HEK293 (cell line): ENCODE measurements around the gene PARD3B.
A peak's percentile ranks its signal among the peaks of the same experiment; 100 is the strongest.

Experiments used
- ELK4 ChIP-seq: IDR thresholded peaks from 2 replicates; pipeline ENCODE4 v1.6.1; 2011; ENCODE audit warnings: mild to moderate bottlenecking, low read depth, low read length, borderline replicate concordance
- GFI1B ChIP-seq: fragments of 450-650 bp; formaldehyde crosslinking; IDR thresholded peaks from 2 replicates; pipeline ENCODE4 v1.5.1; 2016; ENCODE audit warnings: missing biosample characterization, missing genetic modification characterization
- HIC1 ChIP-seq: fragments of 450-650 bp; formaldehyde crosslinking; IDR thresholded peaks from 2 replicates; pipeline ENCODE4 v1.5.1; 2016; ENCODE audit warnings: missing biosample characterization, missing genetic modification characterization
- KLF7 ChIP-seq: fragments of 450-650 bp; formaldehyde crosslinking; IDR thresholded peaks from 2 replicates; pipeline ENCODE4 v1.5.1; 2016; ENCODE audit warnings: missing biosample characterization, missing genetic modification characterization, borderline replicate concordance
- OVOL3 ChIP-seq: fragments of 450-650 bp; formaldehyde crosslinking; IDR thresholded peaks from 2 replicates; pipeline ENCODE4 v1.5.1; 2016; ENCODE audit warnings: missing biosample characterization, missing genetic modification characterization
- PRDM6 ChIP-seq: fragments of 450-650 bp; formaldehyde crosslinking; IDR thresholded peaks from 2 replicates; pipeline ENCODE4 v1.5.1; 2017; ENCODE audit warnings: missing biosample characterization, missing genetic modification characterization
- ZEB2 ChIP-seq: fragments of 450-650 bp; formaldehyde crosslinking; IDR thresholded peaks from 2 replicates; pipeline ENCODE4 v1.5.1; 2016; ENCODE audit warnings: missing biosample characterization, missing genetic modification characterization
- ZFP37 ChIP-seq: fragments of 450-650 bp; formaldehyde crosslinking; IDR thresholded peaks from 2 replicates; pipeline ENCODE4 v1.5.1; 2016; ENCODE audit warnings: missing biosample characterization, missing genetic modification characterization
- ZNF114 ChIP-seq: fragments of 450-650 bp; formaldehyde crosslinking; IDR thresholded peaks from 2 replicates; pipeline ENCODE4 v1.5.0; 2017; ENCODE audit warnings: missing biosample characterization, missing genetic modification characterization
- ZNF133 ChIP-seq: fragments of 450-650 bp; formaldehyde crosslinking; IDR thresholded peaks from 2 replicates; pipeline ENCODE4 v1.5.1; 2016; ENCODE audit warnings: missing biosample characterization, missing genetic modification characterization
- ZNF174 ChIP-seq: fragments of 450-650 bp; formaldehyde crosslinking; IDR thresholded peaks from 2 replicates; pipeline ENCODE4 v1.5.0; 2017; ENCODE audit warnings: missing biosample characterization, mild to moderate bottlenecking, missing genetic modification characterization
- ZNF214 ChIP-seq: fragments of 450-650 bp; formaldehyde crosslinking; IDR thresholded peaks from 2 replicates; pipeline ENCODE4 v1.5.1; 2017; ENCODE audit warnings: missing biosample characterization, mild to moderate bottlenecking, missing genetic modification characterization, borderline replicate concordance
- ZNF311 ChIP-seq: fragments of 450-650 bp; formaldehyde crosslinking; IDR thresholded peaks from 2 replicates; pipeline ENCODE4 v1.5.1; 2017; ENCODE audit warnings: missing biosample characterization, missing genetic modification characterization, borderline replicate concordance
- ZNF391 ChIP-seq: fragments of 450-650 bp; formaldehyde crosslinking; IDR thresholded peaks from 2 replicates; pipeline ENCODE4 v1.5.1; 2016; ENCODE audit warnings: low read depth, missing biosample characterization, missing genetic modification characterization, borderline replicate concordance
- ZNF510 ChIP-seq: fragments of 450-650 bp; formaldehyde crosslinking; IDR thresholded peaks from 2 replicates; pipeline ENCODE4 v1.5.1; 2018; ENCODE audit warnings: mild to moderate bottlenecking, missing genetic modification characterization, missing biosample characterization; ENCODE audit not compliant: insufficient replicate concordance
- ZNF560 ChIP-seq: fragments of 450-650 bp; formaldehyde crosslinking; IDR thresholded peaks from 2 replicates; pipeline ENCODE4 v1.5.1; 2017; ENCODE audit warnings: missing biosample characterization, missing genetic modification characterization, borderline replicate concordance
- ZNF561 ChIP-seq: fragments of 450-650 bp; IDR thresholded peaks from 2 replicates; pipeline ENCODE4 v1.5.1; 2018; ENCODE audit warnings: missing biosample characterization, missing genetic modification characterization, borderline replicate concordance
- ZNF610 ChIP-seq: fragments of 450-650 bp; formaldehyde crosslinking; IDR thresholded peaks from 2 replicates; pipeline ENCODE4 v1.5.1; 2016; ENCODE audit warnings: missing biosample characterization, missing genetic modification characterization, borderline replicate concordance
- ZNF629 ChIP-seq: fragments of 450-650 bp; formaldehyde crosslinking; IDR thresholded peaks from 2 replicates; pipeline ENCODE4 v1.5.1; 2017; ENCODE audit warnings: missing biosample characterization, missing genetic modification characterization
- ZNF704 ChIP-seq: fragments of 450-650 bp; formaldehyde crosslinking; IDR thresholded peaks from 2 replicates; pipeline ENCODE4 v1.5.1; 2016; ENCODE audit warnings: missing biosample characterization, missing genetic modification characterization
- TF ChIP-seq, protein P1 (sequence below): fragments of 450-650 bp; formaldehyde crosslinking; IDR thresholded peaks from 2 replicates; pipeline ENCODE4 v1.5.1; 2017; ENCODE audit warnings: missing biosample characterization, missing genetic modification characterization
- TF ChIP-seq, protein P2 (sequence below): sonication (generic); formaldehyde crosslinking; IDR thresholded peaks from 2 replicates; pipeline ENCODE4 v1.8.1; 2022; ENCODE audit warnings: mild to moderate bottlenecking, moderate library complexity, missing genetic modification reagents
- TF ChIP-seq, protein P3 (sequence below): fragments of 450-650 bp; formaldehyde crosslinking; IDR thresholded peaks from 2 replicates; pipeline ENCODE4 v1.5.1; 2016; ENCODE audit warnings: missing biosample characterization, missing genetic modification characterization
- TF ChIP-seq, protein P4 (sequence below): fragments of 450-650 bp; formaldehyde crosslinking; IDR thresholded peaks from 2 replicates; pipeline ENCODE4 v1.5.1; 2016; ENCODE audit warnings: missing biosample characterization, missing genetic modification characterization
- TF ChIP-seq, protein P5 (sequence below): fragments of 450-650 bp; formaldehyde crosslinking; IDR thresholded peaks from 2 replicates; pipeline ENCODE4 v1.5.1; 2016; ENCODE audit warnings: missing biosample characterization, missing genetic modification characterization

PARD3B gene

GRCh38 chr2:205610437-205610836, 1065.2 kb downstream of the PARD3B start (continued):
- TF ChIP-seq, protein P1, sequence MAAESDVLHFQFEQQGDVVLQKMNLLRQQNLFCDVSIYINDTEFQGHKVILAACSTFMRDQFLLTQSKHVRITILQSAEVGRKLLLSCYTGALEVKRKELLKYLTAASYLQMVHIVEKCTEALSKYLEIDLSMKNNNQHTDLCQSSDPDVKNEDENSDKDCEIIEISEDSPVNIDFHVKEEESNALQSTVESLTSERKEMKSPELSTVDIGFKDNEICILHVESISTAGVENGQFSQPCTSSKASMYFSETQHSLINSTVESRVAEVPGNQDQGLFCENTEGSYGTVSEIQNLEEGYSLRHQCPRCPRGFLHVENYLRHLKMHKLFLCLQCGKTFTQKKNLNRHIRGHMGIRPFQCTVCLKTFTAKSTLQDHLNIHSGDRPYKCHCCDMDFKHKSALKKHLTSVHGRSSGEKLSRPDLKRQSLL (tag by site-specific recombination), result no peak
- TF ChIP-seq, protein P2, sequence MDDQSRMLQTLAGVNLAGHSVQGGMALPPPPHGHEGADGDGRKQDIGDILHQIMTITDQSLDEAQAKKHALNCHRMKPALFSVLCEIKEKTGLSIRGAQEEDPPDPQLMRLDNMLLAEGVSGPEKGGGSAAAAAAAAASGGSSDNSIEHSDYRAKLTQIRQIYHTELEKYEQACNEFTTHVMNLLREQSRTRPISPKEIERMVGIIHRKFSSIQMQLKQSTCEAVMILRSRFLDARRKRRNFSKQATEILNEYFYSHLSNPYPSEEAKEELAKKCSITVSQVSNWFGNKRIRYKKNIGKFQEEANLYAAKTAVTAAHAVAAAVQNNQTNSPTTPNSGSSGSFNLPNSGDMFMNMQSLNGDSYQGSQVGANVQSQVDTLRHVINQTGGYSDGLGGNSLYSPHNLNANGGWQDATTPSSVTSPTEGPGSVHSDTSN (CRISPR knock-in tag), result no peak
- no peak for TF ChIP-seq ZNF704
- TF ChIP-seq ZNF114 (tag by site-specific recombination), result no peak
- TF ChIP-seq, protein P3, sequence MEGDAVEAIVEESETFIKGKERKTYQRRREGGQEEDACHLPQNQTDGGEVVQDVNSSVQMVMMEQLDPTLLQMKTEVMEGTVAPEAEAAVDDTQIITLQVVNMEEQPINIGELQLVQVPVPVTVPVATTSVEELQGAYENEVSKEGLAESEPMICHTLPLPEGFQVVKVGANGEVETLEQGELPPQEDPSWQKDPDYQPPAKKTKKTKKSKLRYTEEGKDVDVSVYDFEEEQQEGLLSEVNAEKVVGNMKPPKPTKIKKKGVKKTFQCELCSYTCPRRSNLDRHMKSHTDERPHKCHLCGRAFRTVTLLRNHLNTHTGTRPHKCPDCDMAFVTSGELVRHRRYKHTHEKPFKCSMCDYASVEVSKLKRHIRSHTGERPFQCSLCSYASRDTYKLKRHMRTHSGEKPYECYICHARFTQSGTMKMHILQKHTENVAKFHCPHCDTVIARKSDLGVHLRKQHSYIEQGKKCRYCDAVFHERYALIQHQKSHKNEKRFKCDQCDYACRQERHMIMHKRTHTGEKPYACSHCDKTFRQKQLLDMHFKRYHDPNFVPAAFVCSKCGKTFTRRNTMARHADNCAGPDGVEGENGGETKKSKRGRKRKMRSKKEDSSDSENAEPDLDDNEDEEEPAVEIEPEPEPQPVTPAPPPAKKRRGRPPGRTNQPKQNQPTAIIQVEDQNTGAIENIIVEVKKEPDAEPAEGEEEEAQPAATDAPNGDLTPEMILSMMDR (tag by site-specific recombination), result no peak
- no peak for TF ChIP-seq ZNF391 (tag by site-specific recombination)
- no peak for TF ChIP-seq ZNF510 (tag by site-specific recombination)
- no peak for TF ChIP-seq ZNF133 (tag by site-specific recombination)
- 0 out of 2 replicates have a peak, but pooled peaks have one; percentile 43 for TF ChIP-seq ZEB2 (tag by site-specific recombination)
- no peak for TF ChIP-seq ZNF174 (tag by site-specific recombination)
- TF ChIP-seq PRDM6 (tag by site-specific recombination), result peak; percentile 68
- no peak for TF ChIP-seq ZNF311
- TF ChIP-seq ZNF629 (tag by site-specific recombination), result no peak
- no peak for TF ChIP-seq ZNF610 (tag by site-specific recombination)
- no peak for TF ChIP-seq ZNF560
- no peak for TF ChIP-seq ZNF561 (tag by site-specific recombination)
- TF ChIP-seq, protein P4, sequence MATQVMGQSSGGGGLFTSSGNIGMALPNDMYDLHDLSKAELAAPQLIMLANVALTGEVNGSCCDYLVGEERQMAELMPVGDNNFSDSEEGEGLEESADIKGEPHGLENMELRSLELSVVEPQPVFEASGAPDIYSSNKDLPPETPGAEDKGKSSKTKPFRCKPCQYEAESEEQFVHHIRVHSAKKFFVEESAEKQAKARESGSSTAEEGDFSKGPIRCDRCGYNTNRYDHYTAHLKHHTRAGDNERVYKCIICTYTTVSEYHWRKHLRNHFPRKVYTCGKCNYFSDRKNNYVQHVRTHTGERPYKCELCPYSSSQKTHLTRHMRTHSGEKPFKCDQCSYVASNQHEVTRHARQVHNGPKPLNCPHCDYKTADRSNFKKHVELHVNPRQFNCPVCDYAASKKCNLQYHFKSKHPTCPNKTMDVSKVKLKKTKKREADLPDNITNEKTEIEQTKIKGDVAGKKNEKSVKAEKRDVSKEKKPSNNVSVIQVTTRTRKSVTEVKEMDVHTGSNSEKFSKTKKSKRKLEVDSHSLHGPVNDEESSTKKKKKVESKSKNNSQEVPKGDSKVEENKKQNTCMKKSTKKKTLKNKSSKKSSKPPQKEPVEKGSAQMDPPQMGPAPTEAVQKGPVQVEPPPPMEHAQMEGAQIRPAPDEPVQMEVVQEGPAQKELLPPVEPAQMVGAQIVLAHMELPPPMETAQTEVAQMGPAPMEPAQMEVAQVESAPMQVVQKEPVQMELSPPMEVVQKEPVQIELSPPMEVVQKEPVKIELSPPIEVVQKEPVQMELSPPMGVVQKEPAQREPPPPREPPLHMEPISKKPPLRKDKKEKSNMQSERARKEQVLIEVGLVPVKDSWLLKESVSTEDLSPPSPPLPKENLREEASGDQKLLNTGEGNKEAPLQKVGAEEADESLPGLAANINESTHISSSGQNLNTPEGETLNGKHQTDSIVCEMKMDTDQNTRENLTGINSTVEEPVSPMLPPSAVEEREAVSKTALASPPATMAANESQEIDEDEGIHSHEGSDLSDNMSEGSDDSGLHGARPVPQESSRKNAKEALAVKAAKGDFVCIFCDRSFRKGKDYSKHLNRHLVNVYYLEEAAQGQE (tag by site-specific recombination), result no peak
- peak; percentile 51; the same call in 1 of the 2 replicates for TF ChIP-seq GFI1B (tag by site-specific recombination)
- TF ChIP-seq ZNF214, result no peak
- TF ChIP-seq HIC1, result no peak
- no peak for TF ChIP-seq ZFP37 (tag by site-specific recombination)
- TF ChIP-seq KLF7 (tag by site-specific recombination), result no peak
- no peak for TF ChIP-seq ELK4
- TF ChIP-seq OVOL3 (tag by site-specific recombination), result no peak
- TF ChIP-seq, protein P5, sequence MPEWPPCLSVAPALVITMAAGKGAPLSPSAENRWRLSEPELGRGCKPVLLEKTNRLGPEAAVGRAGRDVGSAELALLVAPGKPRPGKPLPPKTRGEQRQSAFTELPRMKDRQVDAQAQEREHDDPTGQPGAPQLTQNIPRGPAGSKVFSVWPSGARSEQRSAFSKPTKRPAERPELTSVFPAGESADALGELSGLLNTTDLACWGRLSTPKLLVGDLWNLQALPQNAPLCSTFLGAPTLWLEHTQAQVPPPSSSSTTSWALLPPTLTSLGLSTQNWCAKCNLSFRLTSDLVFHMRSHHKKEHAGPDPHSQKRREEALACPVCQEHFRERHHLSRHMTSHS (tag by site-specific recombination), result no peak
